HG02943 (cell line): ENCODE measurements around the gene EVA1A.

Experiments used
- ATAC-seq: cut with Tn5 transposase; IDR thresholded peaks from one replicate; pipeline ENCODE4 v1.9.1; 2021; ENCODE audit warnings: mild to moderate bottlenecking, low read depth, moderate library complexity; ENCODE audit not compliant: unreplicated experiment

Gene EVA1A

GRCh38 chr2:75592030-75592429, 31.3 kb upstream of the EVA1A start:
- ATAC-seq = no peak

GRCh38 chr2:75589391-75590105, 28.8 kb upstream of the EVA1A start:
- ATAC-seq = no peak

GRCh38 chr2:75587954-75588587, 27.3 kb upstream of the EVA1A start:
- no peak for ATAC-seq

GRCh38 chr2:75586971-75587370, 26.2 kb upstream of the EVA1A start:
- no peak for ATAC-seq

- no peak for ATAC-seq
These were observed 22.1 kb upstream of the EVA1A start for GRCh38 chr2:75582840-75583239.

- no peak for ATAC-seq
These were observed 19.9 kb upstream of the EVA1A start for GRCh38 chr2:75580606-75581005.

- no peak for ATAC-seq
These were observed 19.4 kb upstream of the EVA1A start for GRCh38 chr2:75580156-75580555.

GRCh38 chr2:75579186-75579585, 18.4 kb upstream of the EVA1A start:
- no peak for ATAC-seq

GRCh38 chr2:75577280-75577679, 16.5 kb upstream of the EVA1A start:
- ATAC-seq = no peak

GRCh38 chr2:75574106-75574505, 13.4 kb upstream of the EVA1A start:
- ATAC-seq = no peak

- ATAC-seq = no peak
These were observed 12.6 kb upstream of the EVA1A start for GRCh38 chr2:75573145-75573878.

- ATAC-seq = no peak
These were observed 11.1 kb upstream of the EVA1A start for GRCh38 chr2:75571730-75572430.

- ATAC-seq = no peak
These were observed 10.4 kb upstream of the EVA1A start for GRCh38 chr2:75570948-75571729.

- no peak for ATAC-seq
These were observed 9.5 kb upstream of the EVA1A start for GRCh38 chr2:75570024-75570947.

- ATAC-seq = no peak
These were observed 8.8 kb upstream of the EVA1A start for GRCh38 chr2:75569546-75569945.

GRCh38 chr2:75568174-75568573, 7.4 kb upstream of the EVA1A start:
- no peak for ATAC-seq

- ATAC-seq = no peak
These were observed 5.0 kb upstream of the EVA1A start for GRCh38 chr2:75565472-75566462.

GRCh38 chr2:75564713-75565359, 4.1 kb upstream of the EVA1A start:
- no peak for ATAC-seq
